Measurements from ENCODE around the gene TEX261.
A peak's percentile ranks its signal among the peaks of the same experiment; 100 is the strongest.

Gene TEX261

DNA sequence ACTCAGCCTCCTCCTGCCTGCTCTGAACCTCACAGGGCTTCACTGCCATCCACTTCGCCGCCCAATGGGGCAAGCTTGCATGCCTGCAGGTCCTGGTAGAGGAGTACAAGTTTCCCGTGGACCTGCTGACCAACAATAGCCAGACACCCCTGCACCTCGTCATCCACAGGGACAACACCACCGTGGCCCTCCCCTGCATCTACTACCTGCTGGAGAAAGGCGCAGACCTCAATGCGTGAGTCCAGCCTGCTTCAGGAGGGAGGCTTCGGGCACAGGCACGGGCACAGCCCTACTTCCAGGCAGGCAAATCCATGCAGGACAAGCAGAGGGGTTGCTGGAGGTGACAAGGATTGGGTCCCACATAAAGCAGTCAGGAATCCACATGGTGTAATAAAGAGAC, 15.0 kb downstream of the TEX261 start:
- no peak for DNase-seq

DNA sequence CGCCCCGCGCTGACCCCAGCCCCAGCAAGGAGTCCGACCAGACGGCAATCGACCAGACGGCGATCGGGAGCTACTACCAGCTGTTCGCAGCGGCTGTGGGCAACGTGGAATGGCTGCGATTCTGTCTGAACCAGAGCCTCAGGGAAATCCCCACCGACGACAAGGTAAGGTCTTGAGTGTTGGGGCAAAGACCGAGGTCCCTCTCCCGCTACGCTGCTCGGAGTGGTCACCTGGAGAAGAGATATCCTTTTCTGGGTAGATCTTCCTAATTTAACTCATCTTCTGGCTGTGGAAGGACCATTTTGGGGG, 15.5 kb downstream of the TEX261 start:
- DNase-seq, result no peak

DNA sequence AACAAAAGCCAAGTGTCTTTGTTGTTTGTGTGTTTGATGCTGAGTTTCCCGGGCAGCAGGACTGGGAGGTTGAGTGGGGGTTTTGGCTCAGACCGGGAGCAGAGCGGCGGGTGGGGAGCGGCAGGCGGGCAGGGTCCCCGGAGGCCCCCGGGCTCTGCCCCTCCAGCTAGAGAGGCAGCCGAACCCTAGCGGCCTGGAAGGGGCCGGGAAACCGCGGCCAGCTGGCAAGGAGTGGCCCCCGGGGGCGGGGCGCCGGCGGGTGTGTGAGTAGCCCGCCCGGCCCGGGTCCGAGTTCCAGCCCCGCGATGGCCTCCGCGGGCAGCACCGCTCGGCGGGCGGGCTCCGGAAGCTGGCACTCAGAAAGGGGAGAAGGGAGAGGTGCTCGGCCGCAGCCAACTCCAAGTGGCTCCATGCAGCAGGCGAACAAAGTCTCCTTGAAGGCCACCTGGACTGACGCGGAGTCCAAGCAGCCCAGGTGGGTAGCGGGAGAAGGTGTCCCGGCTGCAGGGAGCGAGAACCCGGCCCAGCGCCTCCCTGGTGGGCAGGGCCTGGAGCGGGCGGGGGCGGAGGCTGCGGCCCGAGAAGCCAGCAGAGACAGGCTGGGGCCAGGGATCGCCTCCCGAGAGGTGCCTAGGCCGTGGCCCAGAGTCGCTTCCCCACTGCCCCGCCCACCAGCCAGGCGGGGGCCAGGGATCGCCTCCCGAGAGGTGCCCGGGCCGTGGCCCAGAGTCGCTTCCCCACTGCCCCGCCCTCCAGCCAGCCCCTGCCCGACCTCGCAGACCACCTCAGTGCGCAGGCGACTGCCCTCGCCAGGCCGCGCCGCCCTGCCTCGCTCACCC, 16.1 kb downstream of the TEX261 start, which contains the start of gene ANKRD53:
ANKRD53 (plus strand) TSS at position 290 of the 839 bp plus-strand sequence; CDS start at position 306, 16 bp downstream.
- DNase-seq, result no peak

DNA sequence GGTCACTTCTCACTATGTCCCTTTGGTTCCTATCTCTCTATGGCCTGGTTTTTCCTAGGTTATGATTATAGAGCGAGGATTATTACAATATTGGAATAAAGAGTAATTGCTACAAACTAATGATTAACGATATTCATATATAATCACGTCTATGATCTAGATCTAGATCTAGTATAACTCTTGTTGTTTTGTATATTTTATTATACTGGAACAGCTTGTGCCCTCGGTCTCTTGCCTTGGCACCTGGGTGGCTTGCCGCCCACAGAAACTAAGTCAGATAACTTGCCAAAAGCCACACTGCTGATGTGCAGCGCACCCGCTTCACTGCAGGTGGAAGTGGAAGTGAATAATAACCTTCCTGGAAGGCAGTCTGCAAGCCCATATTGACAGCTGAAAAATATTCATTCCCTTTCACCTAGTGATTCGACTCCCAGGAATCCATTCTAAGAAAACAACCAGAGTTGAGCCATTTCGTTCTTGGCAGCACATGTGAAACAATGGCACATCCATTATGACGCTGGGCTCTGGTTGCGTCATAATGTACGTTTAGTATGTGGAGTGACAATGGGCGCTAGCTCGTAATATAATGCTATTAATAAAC, 17.0 kb downstream of the TEX261 start:
- DNase-seq, result peak; percentile 7

GRCh38 chr2:70975237-70975636, 19.4 kb downstream of the TEX261 start:
- no peak for DNase-seq

GRCh38 chr2:70974592-70974991, 20.1 kb downstream of the TEX261 start:
- no peak for DNase-seq

DNA sequence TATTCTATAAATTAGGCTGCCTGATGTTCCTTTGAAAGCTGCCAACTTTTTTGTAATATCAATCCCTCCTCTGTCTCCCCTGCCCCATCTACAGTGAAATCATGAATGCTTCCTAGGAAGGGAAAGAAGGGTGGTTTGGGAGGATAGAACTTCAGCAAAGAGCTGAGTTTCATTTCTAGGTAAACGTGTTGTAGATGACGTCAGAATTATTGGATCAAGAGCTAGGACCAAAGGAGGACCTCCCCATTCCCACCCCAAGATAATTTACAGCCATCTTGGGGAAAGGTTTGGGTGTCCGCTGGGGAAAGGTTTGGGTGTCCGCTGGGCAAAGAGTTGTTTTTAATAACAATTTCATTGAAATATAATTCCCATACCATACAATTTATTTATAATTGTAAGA, 27.5 kb downstream of the TEX261 start:
- no peak for DNase-seq

DNA sequence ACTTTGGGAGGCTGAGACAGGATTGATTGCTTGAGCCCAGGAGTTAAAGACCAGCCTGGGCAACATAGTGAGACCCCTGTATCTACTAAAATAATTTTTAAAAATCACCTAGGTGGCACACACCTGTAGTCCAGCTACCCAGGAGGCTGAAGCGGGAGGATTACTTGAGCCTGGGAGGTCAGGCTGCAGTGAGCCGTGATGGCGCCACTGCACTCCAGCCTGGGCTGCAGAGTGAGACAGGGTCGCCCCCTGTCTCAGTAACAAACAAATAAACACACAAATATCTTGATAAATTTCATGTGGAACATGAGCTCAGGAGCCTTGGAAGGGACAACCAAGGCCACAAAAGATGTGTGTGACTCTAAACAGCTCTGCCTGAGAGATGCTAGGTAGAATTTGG, 28.0 kb downstream of the TEX261 start:
- no peak for DNase-seq

DNA sequence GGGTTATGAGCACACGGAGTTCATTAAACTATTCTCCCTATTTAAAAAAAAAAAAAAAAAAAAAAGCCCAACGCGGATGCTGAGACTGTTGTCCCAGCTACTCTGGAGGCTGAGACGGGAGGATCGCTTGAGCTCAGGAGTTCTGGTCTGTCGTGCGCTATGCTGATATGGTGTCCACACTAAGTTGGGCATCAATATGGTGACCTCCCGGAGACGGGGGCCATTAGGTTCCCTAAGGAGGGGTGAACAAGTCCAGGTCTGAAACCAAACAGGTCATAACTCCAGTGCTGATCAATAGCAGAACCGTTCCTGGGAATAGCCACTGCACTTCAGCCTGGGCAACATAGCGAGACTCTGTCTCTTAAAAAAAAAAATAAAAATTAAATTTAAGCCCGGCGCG, 29.2 kb downstream of the TEX261 start:
- no peak for DNase-seq

DNA sequence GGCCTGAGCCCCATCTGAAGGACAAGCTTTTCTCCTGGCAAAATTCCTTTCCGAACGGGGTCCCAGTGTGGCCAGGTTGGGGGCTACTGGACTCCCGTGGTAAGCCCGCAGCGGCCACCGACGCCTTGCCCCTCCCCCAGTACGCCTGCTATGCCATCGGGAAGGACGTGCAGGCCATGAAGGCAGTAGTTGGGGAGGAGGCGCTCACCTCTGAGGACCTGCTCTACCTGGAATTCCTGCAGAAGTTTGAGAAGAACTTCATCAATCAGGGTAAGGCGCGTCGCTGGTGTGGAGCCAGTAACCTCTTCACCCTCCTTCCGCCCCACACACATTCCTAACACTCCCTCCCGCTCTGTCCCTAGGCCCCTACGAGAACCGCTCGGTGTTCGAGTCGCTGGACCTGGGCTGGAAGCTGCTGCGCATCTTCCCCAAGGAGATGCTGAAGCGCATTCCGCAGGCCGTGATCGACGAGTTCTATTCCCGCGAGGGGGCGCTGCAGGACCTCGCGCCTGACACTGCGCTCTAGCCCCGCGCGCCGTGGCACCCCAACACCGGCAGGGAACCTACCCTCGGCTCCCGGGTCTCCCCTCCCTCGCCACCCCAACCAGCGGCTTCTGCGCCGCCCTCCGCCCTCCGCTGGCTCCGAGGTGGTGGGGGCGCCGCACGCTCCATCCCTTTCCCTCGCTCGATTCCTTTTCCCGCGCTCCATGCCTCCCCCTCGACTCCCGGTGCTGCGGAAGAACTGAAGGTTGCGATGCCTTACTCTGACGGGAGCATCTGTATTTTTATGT, 29.9 kb downstream of the TEX261 start:
- DNase-seq, result peak; percentile 10

- DNase-seq, result no peak
Measured at GRCh38 chr2:70964133-70964532, 30.5 kb downstream of the TEX261 start.

DNA sequence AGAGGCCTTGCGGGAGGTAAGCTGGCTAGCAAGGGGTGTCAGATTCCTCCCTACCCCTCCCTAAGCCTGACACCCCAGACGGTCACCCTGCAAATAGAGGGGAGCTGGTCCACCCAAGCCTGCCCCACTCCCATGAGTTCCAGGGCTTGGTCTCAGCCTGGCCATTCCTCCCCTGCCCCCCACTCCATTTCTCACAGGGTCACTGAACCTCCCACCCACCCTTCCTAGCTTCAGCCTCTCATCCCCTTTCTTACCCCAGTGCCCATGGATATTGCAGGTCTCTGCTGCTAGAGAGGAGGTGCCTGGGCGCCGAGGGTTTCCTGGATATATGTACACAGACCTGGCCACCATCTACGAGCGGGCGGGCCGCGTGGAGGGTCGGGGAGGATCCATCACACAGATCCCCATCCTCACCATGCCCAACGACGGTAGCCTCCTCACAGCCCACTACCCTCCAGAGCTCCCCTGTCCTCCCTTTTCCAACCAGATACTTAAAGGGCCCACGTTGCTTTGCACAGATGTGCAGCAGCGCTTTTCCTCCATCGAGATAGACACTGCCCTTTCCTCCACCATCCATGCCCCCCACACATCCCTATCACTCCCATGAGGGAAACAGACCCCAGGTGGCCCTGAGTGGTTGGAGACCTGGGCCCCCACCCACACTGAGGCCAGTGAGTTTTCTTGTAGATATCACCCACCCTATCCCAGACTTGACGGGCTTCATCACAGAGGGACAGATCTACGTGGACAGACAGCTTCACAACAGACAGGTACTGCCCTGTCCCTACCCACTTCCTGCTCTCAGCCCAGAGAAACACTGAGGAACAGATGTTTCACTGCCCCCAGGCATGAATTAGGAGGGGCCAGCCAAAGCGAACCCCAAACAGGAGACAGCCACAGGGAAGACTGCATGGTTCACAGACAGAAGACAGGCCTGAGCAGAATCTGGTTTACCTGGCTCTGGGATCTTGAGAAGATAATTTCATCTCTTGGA, 31.5 kb downstream of the TEX261 start:
- no peak for DNase-seq

DNA sequence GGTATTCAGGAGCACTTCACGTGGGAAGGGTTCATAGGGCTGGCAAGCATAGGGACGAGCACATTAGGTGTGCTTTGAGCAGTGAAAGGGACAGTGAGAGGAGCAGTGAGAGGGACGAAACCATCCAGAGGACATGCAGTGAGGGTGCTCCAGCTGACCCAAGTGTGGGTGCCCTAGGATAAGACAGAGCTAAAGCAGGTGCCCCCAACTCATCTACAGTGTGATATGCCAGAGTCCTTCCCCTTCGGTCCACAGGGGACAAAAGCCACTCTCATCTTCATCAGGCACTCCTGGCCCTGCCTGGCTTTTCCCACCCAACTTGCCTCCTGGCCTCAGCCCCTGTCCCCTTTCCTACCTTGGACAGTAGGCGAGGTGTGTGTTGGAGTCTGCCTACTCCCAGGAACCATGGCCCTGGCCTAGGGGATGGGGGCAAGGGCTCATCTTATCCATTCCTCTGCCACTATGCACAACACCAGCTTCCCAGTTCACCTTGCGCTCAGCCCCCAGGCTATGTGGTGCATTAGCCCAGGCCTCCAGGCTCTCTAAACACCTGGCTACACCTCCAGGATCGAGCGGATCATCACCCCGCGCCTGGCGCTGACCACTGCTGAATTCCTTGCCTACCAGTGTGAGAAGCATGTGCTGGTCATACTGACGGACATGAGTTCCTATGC, 32.3 kb downstream of the TEX261 start:
- DNase-seq, result no peak

- DNase-seq, result no peak
Measured at GRCh38 chr2:70961648-70961994, 33.1 kb downstream of the TEX261 start.

DNA sequence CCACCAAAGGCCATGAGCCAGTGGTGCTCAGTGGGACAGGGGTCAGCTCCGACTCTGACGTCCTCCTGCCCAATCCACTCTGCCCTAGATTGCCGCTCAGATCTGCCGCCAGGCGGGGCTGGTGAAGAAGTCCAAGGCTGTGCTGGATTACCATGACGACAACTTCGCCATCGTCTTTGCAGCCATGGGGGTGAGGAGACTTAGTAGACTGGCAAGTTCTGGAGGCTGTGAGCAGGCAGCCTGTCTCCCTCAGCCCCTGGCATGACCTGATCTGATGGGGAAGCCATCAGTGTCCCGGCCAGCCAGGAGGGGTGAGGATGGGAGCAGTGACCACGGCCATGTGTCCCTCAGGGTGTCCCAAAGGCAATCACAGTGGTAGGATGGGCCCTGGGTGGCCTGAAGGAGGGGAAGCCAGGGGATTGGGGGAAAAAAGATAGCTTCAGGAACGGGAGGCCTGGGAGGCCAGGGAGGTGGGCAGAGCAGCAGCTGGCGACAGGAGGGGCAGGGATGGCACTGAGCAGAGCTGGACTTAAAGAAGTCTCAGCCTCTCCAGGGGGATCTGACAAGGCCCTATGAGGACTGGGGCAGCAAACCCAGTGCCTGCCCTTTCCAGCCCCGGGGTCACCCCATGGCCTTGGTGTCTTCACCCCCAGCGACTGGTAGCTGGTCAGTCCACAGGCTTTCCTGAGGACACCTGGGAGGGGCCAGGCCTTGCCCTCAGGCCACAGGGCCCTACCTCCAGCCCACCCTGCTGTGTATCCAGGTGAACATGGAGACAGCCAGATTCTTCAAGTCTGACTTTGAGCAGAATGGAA, 33.6 kb downstream of the TEX261 start:
- DNase-seq, result no peak

DNA sequence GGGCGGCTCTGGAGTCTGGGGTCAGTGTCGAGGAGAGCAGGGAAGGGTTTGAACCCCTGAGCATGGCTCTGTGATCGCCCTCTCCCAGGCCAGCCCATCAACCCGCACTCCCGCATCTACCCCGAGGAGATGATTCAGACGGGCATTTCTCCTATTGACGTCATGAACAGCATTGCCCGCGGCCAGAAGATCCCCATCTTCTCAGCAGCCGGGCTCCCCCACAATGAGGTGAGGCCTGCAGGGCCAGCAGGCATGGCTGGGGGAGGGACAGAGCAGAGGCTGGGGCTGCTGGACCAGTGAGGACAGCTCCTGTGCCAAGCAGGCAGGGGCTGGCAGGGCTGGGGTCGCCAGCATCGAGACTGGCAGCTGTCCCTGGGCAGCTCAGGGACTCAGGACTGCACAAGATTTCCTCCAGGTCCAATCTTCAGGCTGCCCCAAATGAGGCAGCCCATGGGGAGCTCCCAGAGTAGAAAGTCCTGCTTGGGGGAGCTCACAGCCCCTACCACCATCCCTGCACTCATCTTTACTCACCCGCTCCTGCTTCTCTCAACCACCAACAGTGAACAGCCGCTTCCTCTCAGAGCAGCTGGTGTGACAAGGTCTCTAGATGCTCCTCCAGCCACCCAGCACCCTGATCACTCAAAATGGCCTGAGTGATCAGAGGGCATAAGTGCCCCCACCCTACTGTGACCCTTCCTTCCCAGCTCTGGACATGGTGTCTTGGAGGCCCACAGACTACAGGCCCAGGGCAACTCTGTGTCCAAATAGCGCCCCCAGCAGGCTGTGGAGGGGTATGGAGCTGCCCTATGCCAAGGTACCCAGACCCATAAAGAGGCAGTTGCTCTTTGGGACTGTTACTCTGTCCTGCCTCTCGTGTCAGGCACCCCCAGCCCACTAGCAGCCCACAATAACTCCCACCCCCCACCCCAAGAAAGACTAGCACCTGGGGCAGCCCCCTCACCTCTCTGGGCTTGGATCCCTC, 34.5 kb downstream of the TEX261 start:
- no peak for DNase-seq

GRCh38 chr2:70959271-70959761, 35.4 kb downstream of the TEX261 start:
- DNase-seq, result no peak

DNA sequence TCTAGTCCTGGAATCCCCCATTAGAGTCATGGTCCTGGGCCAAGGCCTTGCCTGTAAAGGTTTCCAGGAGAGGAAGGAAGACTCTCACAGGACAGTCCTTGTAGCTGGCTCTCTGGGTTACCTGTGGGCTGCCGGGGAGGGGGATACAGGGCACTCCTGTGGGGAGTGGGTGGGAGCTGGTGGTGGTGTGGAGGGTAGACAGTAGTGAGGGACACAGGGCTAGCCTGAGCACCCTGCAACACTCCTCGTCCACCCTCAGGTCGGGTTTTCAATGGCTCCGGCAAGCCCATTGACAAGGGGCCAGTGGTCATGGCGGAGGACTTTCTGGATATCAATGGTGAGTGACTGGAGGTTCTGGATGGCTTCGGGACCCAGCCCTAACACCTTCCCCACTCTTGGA, 35.9 kb downstream of the TEX261 start:
- DNase-seq, result no peak

DNA sequence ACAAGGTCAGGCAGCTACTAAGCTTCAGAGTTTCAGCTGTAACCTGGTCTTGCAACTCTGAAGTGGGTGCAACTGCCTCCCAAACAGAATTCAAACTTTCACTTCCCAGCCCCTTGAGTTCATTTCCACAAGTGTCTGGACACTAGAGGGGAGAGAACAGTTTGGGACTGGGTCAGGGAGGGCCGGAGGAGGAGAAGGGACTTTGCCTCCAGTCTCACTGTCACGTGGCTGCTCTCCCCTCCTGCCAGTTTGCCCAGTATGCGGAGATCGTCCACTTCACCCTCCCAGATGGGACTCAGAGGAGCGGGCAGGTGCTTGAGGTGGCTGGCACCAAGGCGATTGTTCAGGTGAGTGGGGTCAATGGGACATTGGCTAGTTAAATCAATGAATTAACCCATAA, 36.9 kb downstream of the TEX261 start:
- no peak for DNase-seq

DNA sequence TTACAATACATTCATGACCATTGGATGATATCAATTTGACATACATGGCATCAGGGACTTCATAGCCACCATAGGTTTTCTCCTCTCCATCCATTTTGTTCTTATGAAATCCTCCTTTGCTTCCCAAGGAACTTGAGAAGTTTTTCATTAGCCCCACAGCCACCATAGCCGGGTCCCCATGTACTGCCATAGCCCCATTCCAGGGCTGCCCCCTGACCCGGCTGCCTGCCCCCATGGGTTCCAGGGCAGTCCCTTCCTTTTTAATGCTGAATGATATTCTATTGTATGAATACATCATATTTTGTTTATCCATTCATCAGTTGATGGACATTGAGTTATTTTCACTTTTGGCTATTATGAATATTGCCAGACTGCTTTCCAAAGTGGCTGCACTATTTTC, 38.5 kb downstream of the TEX261 start:
- no peak for DNase-seq

All from kidney glomerular epithelial cell (primary cell).